ENCODE measurements around the gene TLCD1.

The TLCD1 gene

DNA sequence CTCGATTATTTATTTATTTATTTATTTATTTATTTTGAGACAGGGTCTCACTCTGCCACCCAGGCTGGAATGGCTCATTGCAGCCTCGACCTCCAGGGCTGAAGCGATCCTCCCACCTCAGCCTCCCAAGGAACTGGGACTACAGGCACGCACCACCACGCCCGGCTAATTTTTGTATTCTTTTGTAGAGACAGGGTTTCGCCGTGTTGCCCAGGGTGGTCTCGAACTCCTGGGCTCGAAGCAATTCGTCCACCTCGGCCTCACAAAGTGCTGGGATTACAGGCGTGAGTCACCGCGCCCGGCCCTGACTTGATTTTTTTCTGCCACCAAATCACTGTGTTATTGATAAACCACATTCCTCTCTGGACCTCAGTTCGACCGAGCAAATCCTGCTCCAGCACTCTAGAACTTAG, 7.0 kb downstream of the TLCD1 start:
- TF ChIP-seq, protein P1, sequence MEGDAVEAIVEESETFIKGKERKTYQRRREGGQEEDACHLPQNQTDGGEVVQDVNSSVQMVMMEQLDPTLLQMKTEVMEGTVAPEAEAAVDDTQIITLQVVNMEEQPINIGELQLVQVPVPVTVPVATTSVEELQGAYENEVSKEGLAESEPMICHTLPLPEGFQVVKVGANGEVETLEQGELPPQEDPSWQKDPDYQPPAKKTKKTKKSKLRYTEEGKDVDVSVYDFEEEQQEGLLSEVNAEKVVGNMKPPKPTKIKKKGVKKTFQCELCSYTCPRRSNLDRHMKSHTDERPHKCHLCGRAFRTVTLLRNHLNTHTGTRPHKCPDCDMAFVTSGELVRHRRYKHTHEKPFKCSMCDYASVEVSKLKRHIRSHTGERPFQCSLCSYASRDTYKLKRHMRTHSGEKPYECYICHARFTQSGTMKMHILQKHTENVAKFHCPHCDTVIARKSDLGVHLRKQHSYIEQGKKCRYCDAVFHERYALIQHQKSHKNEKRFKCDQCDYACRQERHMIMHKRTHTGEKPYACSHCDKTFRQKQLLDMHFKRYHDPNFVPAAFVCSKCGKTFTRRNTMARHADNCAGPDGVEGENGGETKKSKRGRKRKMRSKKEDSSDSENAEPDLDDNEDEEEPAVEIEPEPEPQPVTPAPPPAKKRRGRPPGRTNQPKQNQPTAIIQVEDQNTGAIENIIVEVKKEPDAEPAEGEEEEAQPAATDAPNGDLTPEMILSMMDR (IDR thresholded peaks at IDR 0.05; ENCODE audit: low read depth, low read length, missing control alignments), result no peak
- H3K4me3 ChIP-seq (ENCODE audit: low read depth, low read length), result peak overlapping the region; percentile 100
- no peak for DNase-seq (ENCODE audit: low read depth)

DNA sequence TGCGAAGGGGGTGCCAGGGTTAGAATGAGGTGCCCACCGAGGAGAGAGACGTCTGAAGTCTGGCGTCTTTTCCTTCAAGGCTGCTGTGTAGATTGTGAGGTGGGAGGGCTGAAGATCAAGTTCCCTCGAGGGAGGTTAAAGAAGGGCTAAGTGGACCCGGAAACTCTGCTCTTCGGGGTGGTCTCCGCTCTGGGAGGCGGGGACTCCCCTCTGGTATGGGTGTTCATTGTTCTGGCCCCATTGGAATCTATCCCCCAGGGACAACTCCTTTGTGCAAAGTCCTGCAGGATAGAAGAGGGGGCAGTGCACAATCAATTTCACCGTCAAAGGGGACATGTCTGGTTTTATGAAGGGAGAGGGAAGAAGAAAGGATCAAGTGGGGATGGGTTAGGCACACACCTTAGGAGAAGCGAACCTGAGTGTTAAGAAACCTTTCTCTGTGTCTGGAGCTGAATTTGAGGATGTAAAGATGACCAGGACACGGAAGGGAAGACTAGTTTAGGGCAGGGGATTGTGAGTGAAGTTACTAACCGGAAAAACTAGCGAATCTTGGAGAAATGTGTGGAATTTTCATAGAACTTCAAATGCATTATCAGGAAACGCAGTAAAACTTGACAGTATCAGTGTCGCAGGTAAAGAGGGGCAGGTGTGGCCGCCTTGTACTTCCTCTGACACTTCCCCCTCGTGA, 7.6 kb downstream of the TLCD1 start:
- TF ChIP-seq, protein P1 (IDR thresholded peaks at IDR 0.05; ENCODE audit: low read depth, low read length, missing control alignments), result no peak
- no peak for DNase-seq (ENCODE audit: low read depth)
- no peak overlapping the region; the same call in 1 of the 2 replicates for H3K4me3 ChIP-seq (ENCODE audit: low read depth, low read length)

DNA sequence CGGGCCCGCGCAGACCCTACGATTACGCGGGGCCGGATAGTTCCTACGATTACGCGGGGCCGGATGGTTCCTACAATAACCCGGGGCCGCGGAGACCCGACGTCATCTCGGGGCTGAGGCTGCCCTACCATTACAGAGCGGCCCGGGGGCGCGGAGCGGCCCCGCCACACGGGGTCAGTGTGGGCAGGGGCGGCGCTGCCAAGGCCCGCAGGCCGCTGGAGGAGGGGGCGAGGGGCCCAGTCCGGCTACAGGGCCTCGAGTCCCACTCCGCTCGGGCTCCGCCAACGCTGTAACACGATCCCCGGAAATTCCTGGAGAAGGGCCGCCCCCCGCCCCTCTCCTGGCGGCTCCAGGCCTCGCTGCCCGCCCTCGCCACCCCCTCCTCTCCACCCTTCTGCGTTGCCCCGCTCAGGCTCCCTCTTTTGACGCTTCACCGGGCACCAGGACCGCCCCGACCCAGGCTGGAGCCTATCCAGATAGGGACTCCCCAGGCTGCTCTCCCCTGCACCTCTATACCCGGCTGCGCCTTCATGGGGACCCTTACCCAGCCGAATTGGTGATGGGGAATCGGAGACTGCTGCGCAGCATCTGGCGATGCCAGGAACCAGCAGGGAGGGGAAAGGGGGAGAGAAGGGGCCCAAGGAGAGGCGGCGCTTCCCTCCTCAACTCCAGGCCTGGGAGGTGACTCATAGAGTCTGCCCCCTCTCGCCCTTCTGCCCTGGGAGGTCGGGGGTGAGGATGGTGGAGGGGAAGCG, 8.3 kb downstream of the TLCD1 start, which contains the start of gene RAB34:
Gene RAB34 (minus strand): TSS at position 291 of the 755 bp plus-strand sequence. CDS start 602 bp downstream, outside the sequence.
- no peak for DNase-seq (ENCODE audit: low read depth)
- H3K4me3 ChIP-seq (ENCODE audit: low read depth, low read length), result peak within 1 kb of the TSS; percentile 9
- TF ChIP-seq, protein P1 (IDR thresholded peaks at IDR 0.05; ENCODE audit: low read depth, low read length, missing control alignments), result no peak

DNA sequence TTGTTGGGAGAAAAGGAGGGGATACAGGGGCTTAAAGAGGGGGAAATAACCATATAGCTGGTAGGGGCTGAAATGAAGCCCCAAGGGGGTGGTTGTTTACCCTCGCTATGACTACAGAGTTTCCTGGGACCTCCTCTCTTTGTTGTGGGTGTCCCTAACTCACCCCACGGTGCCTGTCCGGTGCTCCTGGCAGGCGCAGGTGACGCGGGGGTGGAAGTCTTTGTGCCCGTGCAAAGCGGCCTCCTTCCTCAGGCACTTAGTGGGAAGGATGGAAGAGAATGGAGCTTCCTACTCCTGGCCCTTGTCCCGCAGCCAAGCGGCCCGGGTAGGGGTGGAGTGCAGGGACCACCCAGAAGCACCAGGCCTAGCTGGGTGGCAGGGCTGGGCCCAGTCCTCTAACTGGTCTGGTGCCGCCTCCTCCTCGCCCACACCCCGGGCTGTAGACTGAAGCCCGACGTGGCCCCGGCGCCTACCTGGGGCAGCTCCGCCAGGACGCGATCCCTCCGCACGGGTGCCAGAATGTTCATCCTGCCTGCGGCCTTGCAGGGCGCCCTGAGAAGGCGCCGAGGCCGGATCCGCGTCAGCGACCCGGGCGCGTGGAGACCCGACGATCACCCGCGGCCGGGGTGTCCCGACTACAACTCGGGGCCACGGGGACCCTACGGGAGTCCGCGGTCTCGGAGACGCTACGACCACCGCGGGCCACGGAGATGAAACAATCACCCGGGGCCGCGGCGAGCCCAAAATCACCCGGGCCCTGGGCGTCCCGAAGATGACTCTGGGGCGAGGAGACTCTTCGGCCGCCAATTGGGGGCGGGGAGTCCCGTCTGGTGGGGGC, 9.1 kb downstream of the TLCD1 start:
- H3K4me3 ChIP-seq (ENCODE audit: low read depth, low read length), result no peak overlapping the region; the same call in 1 of the 2 replicates
- TF ChIP-seq, protein P1 (IDR thresholded peaks at IDR 0.05; ENCODE audit: low read depth, low read length, missing control alignments), result no peak
- DNase-seq (ENCODE audit: low read depth), result no peak

DNA sequence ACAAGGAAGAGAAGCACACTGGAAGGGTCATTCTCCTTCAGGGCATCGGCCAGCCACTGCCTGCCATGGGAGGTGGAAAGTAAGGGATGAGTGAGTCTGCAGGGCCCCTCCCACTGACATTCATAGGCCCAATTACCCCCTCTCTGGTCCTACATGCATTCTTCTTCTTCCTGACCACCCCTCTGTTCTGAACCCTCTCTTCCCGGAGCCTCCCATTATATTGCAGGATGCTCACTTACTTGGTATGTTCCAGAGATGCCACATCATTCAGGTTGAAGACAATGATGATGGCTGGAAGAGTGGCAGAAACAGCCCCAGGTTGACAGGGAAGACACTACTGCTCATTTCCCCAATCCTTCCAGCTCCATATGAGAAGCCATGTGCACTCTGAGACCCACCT, 10.8 kb downstream of the TLCD1 start:
- DNase-seq (ENCODE audit: low read depth), result no peak
- TF ChIP-seq, protein P1 (IDR thresholded peaks at IDR 0.05; ENCODE audit: low read depth, low read length, missing control alignments), result no peak
- H3K4me3 ChIP-seq (ENCODE audit: low read depth, low read length), result no peak overlapping the region

DNA sequence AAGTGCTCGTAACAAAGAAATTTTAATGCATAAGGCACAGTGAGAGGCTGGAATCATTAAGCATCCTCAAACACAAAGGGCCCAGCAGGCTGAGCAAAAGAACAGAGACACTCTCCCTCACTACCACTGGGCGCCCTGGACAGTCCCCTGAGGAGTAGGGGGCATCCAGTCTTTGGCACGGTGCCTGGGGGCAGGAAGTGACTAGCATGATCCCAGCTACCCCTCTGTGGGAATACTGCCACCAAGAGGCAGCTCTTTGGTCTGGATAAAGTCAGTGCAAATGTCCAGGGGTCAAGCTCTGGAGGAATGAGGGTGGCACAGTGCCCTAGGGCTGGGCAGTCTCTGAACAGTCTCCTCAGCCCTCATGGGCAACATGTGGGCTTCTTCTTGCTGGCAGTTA, 11.8 kb downstream of the TLCD1 start:
- no peak overlapping the region for H3K4me3 ChIP-seq (ENCODE audit: low read depth, low read length)
- TF ChIP-seq, protein P1 (IDR thresholded peaks at IDR 0.05; ENCODE audit: low read depth, low read length, missing control alignments), result no peak
- DNase-seq (ENCODE audit: low read depth), result no peak
